ENCODE data around the gene C6orf89. TPM values are rescaled to one million over a fixed set of nuclear protein-coding genes. Genes with fewer than 3 reads are reported as not detected.

The C6orf89 gene
- total and polyA plus RNA-seq, 4 donors, result 22.9 to 59.5 (median 39.4) TPM

- H3K4me1 ChIP-seq (ENCODE audit: control insufficient read depth in 5 of 5, insufficient read depth in 5 of 5, low read length in 5 of 5), result peaks cover 0 to 9% (median 0%) of the 10 kb centered on the region in 5 donors
- no peak overlapping the region for H3K4me3 ChIP-seq
- H3K36me3 ChIP-seq (ENCODE audit: control insufficient read depth in 4 of 4, insufficient read depth in 4 of 4, low read length in 4 of 4), result peaks cover 5 to 15% (median 8%) of the 10 kb centered on the region in 4 donors
- H3K9me3 ChIP-seq (ENCODE audit: control insufficient read depth in 4 of 4, insufficient read depth in 3 of 4, low read length in 3 of 4), result no peaks in the 10 kb centered on the region
- H3K27ac ChIP-seq (ENCODE audit: low read depth in 1 of 2, low read length in 1 of 2), result no peak overlapping the region
- no peaks in the 10 kb centered on the region for H3K27me3 ChIP-seq (ENCODE audit: control insufficient read depth in 3 of 3, insufficient read depth in 3 of 3, low read length in 2 of 3)
- WGBS, 2 donors, result 82 to 88% methylated on average over 6 of the region's 6 CpGs
- H3K9ac ChIP-seq (ENCODE audit: insufficient read depth in 1 of 2, low read length in 2 of 2), result no peak overlapping the region
- ATAC-seq (ENCODE audit: insufficient read depth, low FRiP score) (no peak), DNase-seq (no peak)
- TF ChIP-seq CTCF (IDR thresholded peaks at IDR 0.05; ENCODE audit: control extremely low read depth, extremely low read depth), result no peak
Observed at GRCh38 chr6:36858407-36858981, 27.3 kb upstream of the C6orf89 start.

GRCh38 chr6:36860126-36860525 lies 25.6 kb upstream of the C6orf89 start:
- no peaks in the 10 kb centered on the region for H3K27me3 ChIP-seq (ENCODE audit: control insufficient read depth in 3 of 3, insufficient read depth in 3 of 3, low read length in 2 of 3)
- peaks cover 4 to 13% (median 9%) of the 10 kb centered on the region in 4 donors for H3K36me3 ChIP-seq (ENCODE audit: control insufficient read depth in 4 of 4, insufficient read depth in 4 of 4, low read length in 4 of 4)
- no peak overlapping the region for H3K9ac ChIP-seq (ENCODE audit: insufficient read depth in 1 of 2, low read length in 2 of 2)
- H3K4me1 ChIP-seq (ENCODE audit: control insufficient read depth in 5 of 5, insufficient read depth in 5 of 5, low read length in 5 of 5), result peaks cover 0 to 10% (median 0%) of the 10 kb centered on the region in 5 donors
- no peak overlapping the region for H3K4me3 ChIP-seq
- DNase-seq (no peak), ATAC-seq (ENCODE audit: insufficient read depth, low FRiP score) (no peak)
- no peak overlapping the region for H3K27ac ChIP-seq (ENCODE audit: low read depth in 1 of 2, low read length in 1 of 2)
- no peak for TF ChIP-seq CTCF (IDR thresholded peaks at IDR 0.05; ENCODE audit: control extremely low read depth, extremely low read depth)
- H3K9me3 ChIP-seq (ENCODE audit: control insufficient read depth in 4 of 4, insufficient read depth in 3 of 4, low read length in 3 of 4), result no peaks in the 10 kb centered on the region
- WGBS, 2 donors, result 89 to 90% methylated on average over 7 of the region's 7 CpGs

GRCh38 chr6:36862164-36862847 lies 23.4 kb upstream of the C6orf89 start:
- no peak overlapping the region for H3K9ac ChIP-seq (ENCODE audit: insufficient read depth in 1 of 2, low read length in 2 of 2)
- H3K4me1 ChIP-seq (ENCODE audit: control insufficient read depth in 5 of 5, insufficient read depth in 5 of 5, low read length in 5 of 5), result peaks cover 0 to 17% (median 0%) of the 10 kb centered on the region in 5 donors
- H3K4me3 ChIP-seq, result no peak overlapping the region
- H3K36me3 ChIP-seq (ENCODE audit: control insufficient read depth in 4 of 4, insufficient read depth in 4 of 4, low read length in 4 of 4), result peaks cover 0 to 16% (median 9%) of the 10 kb centered on the region in 4 donors
- no peak overlapping the region for H3K27ac ChIP-seq (ENCODE audit: low read depth in 1 of 2, low read length in 1 of 2)
- no peaks in the 10 kb centered on the region for H3K9me3 ChIP-seq (ENCODE audit: control insufficient read depth in 4 of 4, insufficient read depth in 3 of 4, low read length in 3 of 4)
- no peak for DNase-seq
- no peak for TF ChIP-seq CTCF (IDR thresholded peaks at IDR 0.05; ENCODE audit: control extremely low read depth, extremely low read depth)
- ATAC-seq (ENCODE audit: insufficient read depth, low FRiP score), result no peak
- H3K27me3 ChIP-seq (ENCODE audit: control insufficient read depth in 3 of 3, insufficient read depth in 3 of 3, low read length in 2 of 3), result no peaks in the 10 kb centered on the region
- 88 to 90% methylated on average over 8 of the region's 8 CpGs for WGBS, 2 donors
